IPS-18c (cell line): Measurements from ENCODE around the gene ENDOU.
"Not testable (repeated sequence)": the region's sequence is repeated elsewhere in the genome, so short reads cannot be mapped to it uniquely, and the experiment has no call there.

Source experiments
- H3K4me3 ChIP-seq: 2 replicates; pipeline ENCODE4 v1.7.0; 2013; ENCODE audit warnings: low read depth, mild to moderate bottlenecking, low read length, moderate library complexity; ENCODE audit not compliant: insufficient read depth
- H3K9me3 ChIP-seq: one replicate; pipeline ENCODE4 v1.6.1; 2013; ENCODE audit warnings: mild to moderate bottlenecking, low read length, moderate library complexity; ENCODE audit not compliant: control insufficient read depth, insufficient read depth

ENDOU gene

DNA sequence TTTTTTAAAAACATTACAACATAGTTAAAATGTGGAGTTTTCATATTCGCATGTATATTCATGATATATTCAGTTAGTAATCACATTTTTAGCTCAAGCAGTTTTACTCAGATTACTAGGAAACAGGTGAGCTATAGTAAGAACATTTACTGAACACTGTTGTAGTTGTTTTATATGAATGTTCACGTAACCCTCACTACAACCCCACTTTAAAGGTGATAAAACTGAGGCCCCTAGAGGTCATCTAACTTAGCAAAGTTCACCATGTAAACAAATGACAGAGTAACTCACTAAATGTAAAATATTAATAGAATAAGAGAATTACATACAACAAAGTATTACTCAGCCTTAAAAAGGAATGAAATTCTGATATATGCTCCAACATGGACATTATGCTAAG, 45.5 kb downstream of the ENDOU start:
- no peaks in the 10 kb centered on the region for H3K9me3 ChIP-seq
- H3K4me3 ChIP-seq: no peak overlapping the region

GRCh38 chr12:47672068-47672467, 53.2 kb downstream of the ENDOU start:
- Histone ChIP-seq H3K9me3 (no peaks in the 10 kb centered on the region), H3K4me3 (no peak overlapping the region)

DNA sequence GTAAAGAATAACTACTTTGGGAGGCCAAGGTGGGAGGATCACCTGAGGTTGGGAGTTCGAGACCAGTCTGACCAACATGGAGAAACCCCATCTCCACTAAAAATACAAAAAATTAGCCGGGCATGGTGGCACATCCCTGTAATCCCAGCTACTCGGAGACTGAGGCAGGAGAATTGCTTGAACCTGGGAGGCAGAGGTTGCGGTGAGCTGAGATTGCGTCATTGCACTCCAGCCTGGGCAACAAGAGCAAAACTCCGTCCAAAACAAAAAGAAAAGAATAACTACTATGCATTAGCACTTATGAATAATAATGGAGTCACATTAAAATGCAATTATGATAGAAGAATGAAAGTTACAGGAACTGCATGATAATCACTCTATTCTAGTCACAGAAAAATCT, 57.4 kb downstream of the ENDOU start:
- not testable (repeated sequence) for H3K4me3 ChIP-seq, H3K9me3 ChIP-seq
